ENCODE results near the gene OAS2.

The OAS2 gene

GRCh38 chr12:112978163-112979040 lies at the start of gene OAS2:
TSS of gene OAS2 (plus strand) at chr12:112978519. CDS start at chr12:112978609, 90 bp downstream.
- DNase-seq (ENCODE audit: low spot score): peak; percentile 83

DNA sequence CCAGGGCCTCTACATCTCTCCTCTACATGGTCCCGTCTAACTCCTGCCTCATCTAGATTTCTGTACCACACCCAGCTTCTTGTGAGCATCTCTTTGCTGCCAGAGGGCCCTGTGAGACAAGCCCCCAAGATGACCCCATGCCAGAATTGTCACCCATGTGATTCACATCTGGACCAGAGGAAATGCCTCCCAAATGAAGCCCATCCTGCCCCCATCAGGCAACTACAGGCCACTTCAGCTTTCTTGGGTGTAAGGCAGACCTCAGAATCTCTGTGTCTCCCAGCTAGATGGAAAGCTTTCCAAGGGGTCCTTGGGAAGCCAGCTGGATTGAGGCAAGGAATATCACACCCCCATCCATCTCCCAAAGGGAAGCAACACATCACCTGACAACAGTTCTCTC lies 49.3 kb upstream of the OAS2 start:
- DNase-seq (ENCODE audit: low spot score): no peak

GRCh38 chr12:112929715-112930114 lies 48.6 kb upstream of the OAS2 start:
- DNase-seq (ENCODE audit: low spot score): no peak

GRCh38 chr12:112930350-112930749 lies 48.0 kb upstream of the OAS2 start:
- DNase-seq (ENCODE audit: low spot score): no peak

DNA sequence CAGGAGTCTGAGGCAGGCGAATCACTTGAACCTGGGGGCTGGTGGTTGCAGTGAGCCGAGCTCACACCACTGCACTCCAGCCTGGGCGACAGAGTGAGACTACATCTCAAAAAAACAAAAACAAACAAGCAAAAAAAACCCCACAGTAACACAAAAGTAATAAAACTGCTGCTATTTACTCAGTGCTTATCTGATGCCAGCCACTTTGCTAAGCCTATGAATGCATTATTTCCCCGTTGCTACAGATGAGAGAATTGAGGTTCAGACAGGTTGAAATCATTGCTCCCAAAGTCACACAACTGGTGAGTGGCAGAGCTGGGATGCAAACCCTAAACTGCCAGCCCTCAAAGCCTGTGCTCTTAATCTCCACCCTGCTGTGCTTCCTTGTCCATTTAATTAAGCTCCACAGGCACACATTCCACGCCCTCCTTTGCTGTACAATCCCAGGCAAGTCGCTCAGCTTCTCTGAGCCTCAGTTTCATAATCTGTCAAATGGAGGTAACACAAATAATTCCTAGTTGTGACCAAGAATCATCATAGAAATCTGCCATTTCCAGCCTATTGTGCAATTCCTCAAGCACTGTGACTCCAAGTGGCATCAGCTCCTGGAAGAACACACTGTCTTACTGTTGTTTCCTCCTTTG lies 45.7 kb upstream of the OAS2 start:
- no peak for DNase-seq (ENCODE audit: low spot score)

- no peak for DNase-seq (ENCODE audit: low spot score)
These were observed 45.2 kb upstream of the OAS2 start for GRCh38 chr12:112933129-112933505.

- no peak for DNase-seq (ENCODE audit: low spot score)
These were observed 42.1 kb upstream of the OAS2 start for GRCh38 chr12:112936264-112936663.

DNA sequence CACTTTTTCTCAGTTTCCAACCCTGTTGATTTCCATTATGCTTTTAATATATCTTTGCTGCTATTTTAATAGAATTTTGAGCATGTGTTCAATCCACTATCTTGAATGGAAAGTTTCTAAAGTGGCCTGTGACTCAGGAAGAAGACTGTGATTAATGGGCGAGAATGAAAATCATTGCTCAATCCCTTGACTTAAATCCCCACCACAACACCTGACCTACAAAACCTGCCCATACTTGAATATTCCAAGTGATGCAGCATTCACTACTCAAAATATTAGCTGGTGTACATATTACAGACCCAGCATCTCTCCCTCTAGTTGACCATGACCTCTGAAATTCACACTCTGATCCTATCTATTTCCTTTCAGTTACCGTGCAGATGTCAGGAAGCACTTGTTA lies 41.4 kb upstream of the OAS2 start:
- DNase-seq (ENCODE audit: low spot score): no peak

DNA sequence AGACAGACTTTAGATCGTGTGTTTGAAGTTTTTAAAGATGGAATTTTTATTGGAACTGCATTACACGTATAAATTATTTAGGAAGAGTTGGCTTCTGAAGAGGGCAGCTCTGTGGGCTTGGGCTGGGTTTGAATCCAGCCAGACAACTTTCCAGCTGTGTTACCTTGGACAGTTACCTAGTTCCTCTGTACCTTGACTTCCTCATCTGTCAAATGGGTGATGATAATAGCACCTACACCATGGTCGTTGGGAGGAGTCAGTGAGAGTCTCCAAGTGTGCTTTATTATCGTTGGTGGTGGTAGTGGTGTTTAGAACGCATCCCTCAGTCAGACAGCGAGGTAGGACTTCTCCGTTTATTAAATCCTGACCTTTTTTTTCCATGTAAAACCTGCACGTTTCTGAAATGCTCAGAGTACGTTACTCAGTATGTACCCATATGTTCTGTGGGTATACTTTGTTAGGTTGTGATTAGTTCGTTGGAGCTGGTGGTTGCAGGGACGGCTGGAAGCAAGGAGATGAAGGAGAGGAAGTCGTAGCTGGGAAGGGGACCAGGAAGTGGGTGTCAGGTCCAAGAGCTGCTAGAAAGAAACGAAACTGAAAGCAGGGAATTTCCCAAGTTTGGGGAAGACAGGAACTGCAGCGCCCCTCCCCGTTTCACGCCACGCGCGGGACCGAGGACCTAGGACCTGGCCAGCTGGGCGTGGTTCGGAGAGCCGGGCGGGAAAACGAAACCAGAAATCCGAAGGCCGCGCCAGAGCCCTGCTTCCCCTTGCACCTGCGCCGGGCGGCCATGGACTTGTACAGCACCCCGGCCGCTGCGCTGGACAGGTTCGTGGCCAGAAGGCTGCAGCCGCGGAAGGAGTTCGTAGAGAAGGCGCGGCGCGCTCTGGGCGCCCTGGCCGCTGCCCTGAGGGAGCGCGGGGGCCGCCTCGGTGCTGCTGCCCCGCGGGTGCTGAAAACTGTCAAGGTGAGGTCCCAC lies 40.3 kb upstream of the OAS2 start, which contains the start of gene OAS3:
TSS of gene OAS3 (plus strand) at position 734 of the 979 bp plus-strand sequence. CDS start at position 791, 57 bp downstream.
- peak; percentile 62 for DNase-seq (ENCODE audit: low spot score)

- no peak for DNase-seq (ENCODE audit: low spot score)
These were observed 39.6 kb upstream of the OAS2 start for GRCh38 chr12:112938751-112939150.

- DNase-seq (ENCODE audit: low spot score): no peak
These were observed 38.4 kb upstream of the OAS2 start for GRCh38 chr12:112939761-112940381.

DNA sequence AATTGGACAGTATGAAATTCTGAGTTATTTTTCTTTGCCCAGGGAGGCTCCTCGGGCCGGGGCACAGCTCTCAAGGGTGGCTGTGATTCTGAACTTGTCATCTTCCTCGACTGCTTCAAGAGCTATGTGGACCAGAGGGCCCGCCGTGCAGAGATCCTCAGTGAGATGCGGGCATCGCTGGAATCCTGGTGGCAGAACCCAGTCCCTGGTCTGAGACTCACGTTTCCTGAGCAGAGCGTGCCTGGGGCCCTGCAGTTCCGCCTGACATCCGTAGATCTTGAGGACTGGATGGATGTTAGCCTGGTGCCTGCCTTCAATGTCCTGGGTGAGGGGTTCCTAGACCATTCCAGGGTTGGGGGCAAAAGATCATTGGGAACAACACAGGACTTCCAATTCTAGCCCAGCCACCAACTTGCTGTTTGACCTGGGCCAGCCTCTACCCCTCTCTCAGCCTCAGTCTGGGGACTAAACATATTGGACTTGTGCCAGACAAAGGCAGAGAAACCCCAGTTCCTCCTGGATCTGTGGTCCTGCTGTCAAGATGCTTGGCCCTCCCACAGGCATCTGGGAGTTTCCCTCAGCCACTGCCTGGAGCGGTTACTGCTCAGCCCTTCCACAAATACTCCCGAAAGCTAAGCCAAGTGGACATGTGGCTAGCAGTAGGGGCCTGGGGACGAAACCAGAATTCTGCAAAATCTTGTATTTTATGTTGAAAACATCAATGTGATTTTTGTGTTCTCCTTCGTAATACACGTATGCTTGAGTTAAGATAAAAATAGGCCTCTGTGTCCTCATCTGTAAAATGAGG lies 36.6 kb upstream of the OAS2 start:
- no peak for DNase-seq (ENCODE audit: low spot score)

DNA sequence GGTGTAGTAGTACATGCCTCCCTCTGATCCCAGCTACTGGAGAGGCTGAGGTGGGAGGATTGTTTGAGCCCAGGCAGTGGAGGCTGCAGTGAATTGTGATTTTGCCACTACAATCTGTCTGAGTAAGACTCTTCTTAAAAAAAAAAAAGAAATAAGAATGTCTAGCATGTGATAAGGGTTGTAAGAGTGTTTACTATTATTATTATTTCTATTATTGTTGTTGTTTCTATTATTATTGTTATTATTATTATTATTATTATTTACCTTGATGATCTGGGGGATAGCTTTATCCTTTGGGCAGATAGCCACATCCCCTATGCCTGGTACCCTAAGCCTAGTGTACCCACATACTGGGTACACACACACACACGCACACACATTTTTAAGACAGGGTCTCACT lies 35.7 kb upstream of the OAS2 start:
- DNase-seq (ENCODE audit: low spot score): no peak

- no peak for DNase-seq (ENCODE audit: low spot score)
These were observed 34.2 kb upstream of the OAS2 start for GRCh38 chr12:112944024-112944690.

DNA sequence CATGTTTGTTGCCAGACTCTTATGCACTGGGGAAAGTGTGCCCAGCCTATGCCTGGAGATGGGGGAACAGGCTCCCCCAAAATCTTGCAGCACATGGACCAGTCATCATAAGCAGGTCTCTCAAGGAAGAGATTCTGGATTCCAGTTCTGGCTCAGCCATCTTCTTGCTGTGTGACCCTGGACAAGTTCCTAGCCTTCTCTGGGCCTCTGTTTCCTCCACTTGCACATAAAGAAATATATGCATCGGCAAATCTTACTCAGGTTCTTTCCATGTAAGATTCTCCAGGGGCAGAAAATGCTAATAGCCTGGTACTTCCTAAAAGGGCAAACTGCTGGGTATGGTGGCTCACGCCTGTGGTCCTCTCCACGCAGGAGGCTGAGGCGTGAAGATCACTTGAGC lies 32.8 kb upstream of the OAS2 start:
- no peak for DNase-seq (ENCODE audit: low spot score)

DNA sequence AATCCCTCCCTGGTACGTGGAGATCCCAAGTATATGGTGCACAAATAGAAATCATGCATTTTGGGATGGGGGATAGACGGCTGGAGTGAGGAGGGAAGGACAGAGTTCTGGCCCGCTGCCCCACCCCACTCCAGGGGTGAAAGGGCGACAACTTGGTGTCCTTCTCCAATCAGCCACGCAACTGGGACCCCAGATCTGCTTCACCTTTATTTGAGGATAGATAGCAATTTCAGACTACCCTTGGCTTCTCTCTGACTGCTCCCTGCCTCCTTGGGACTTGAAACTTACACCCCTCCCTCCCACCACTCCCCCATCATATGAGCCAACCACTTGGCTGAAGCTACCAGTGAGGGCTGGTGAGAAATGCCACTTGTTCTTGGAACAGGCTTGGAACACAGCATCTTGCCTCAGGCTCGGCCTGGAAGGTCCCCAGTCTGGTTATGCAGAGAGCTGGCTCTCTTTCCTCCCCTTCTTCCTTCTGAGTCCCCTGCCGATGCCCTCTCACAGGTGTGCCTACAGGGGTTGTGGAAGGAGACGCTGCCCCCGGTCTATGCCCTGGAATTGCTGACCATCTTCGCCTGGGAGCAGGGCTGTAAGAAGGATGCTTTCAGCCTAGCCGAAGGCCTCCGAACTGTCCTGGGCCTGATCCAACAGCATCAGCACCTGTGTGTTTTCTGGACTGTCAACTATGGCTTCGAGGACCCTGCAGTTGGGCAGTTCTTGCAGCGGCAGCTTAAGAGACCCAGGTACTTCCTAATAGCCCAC lies 31.9 kb upstream of the OAS2 start:
- DNase-seq (ENCODE audit: low spot score): no peak

DNA sequence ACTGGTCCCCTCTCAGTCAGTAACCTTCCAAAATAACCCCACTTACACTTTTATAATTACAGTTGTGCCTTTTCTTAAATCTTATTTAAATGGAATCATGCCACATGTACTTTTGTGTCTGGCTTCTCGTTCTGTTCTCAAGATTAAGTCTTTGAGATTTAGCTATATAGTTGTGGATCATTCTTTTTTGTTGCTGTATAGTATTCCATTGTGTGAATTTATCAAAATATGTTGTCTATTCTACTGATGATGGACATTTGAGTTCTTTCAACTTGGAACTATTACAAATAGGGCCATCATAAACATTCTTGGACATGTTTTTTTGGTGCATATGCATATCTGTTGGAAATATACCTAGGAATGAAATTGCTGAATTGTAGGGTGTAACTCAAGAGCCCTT lies 31.0 kb upstream of the OAS2 start:
- DNase-seq (ENCODE audit: low spot score): no peak

DNA sequence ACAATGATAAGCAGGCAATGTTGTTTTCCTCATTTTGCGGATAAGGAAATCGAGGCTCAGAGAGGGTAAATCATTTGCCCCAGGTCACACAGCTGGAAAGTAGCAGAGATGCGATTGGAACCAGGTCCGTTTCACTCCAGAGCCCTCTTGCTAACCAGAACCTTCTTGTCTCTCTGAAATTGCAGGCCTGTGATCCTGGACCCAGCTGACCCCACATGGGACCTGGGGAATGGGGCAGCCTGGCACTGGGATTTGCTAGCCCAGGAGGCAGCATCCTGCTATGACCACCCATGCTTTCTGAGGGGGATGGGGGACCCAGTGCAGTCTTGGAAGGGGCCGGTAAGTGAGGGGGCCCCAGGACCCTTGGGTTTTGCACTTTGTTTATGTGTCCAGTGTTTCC lies 30.6 kb upstream of the OAS2 start:
- DNase-seq (ENCODE audit: low spot score): no peak

GRCh38 chr12:112948806-112949205 lies 29.5 kb upstream of the OAS2 start:
- no peak for DNase-seq (ENCODE audit: low spot score)

GRCh38 chr12:112950701-112951100 lies 27.6 kb upstream of the OAS2 start:
- DNase-seq (ENCODE audit: low spot score): no peak
